Measurements from ENCODE around the gene SBDS.
"Not testable (repeated sequence)": the region's sequence is repeated elsewhere in the genome, so short reads cannot be mapped to it uniquely, and the experiment has no call there.

SBDS gene

DNA sequence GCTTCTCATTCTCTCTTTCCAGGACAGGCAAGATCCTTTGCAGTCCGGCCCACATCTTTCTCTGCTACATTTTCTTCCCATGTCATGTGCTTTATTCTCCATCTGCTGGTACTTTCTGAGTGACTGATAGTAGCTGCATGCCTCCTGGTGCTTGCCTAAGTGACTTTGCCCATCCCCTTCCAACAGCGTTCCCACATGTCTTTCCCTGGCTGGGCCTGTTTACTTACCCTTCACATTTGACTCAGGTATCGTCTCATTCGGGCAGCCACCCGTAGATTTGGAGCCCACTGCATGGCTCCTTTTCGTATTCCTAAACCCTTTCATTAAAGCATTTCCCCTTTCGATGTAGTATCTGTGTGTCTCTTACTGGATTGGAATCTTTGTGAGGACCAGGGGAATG lies 25.9 kb upstream of the SBDS start:
- no peak overlapping the region for H3K27ac ChIP-seq
- TF ChIP-seq ZFX (IDR thresholded peaks at IDR 0.05): no peak

DNA sequence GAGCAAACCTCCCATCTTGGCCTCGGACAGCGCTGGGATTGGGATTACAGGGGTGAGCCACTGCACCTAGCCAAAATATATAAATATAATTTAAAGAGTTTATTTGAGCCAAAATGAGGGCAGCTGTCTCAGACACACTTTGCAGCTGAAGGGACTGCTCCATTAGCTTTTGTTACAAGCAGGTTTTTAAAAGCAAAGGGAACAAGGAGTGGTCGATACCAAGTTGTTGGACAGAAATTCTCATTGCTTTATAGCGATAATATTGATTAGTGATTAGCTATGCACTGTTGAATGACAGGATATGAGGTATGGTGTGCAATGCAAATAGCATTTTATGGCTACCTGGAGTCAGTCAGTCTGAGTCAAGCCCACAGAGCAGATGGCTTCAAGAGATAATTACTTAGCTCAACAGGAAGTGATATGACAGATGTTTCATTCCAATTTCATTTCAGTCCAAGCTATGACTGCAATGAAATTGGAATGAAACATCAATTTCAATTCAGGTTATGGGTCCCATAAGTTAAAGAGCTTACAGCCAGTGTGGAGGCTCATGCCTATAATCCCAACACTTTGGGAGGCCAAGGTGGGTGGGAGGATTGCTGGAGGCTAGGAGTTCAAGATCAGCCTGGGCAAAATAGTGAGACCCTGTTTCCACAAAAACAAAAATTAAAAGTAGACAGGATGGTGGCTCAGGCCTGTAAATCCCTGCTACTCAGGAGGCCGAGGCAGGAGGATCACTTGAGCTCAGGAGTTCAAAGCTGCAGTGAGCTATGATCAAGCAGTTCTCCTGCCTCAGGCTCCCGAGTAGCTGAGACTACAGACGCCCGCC lies 24.4 kb upstream of the SBDS start:
- no peak for TF ChIP-seq ZFX (IDR thresholded peaks at IDR 0.05)
- TF ChIP-seq, protein P1, sequence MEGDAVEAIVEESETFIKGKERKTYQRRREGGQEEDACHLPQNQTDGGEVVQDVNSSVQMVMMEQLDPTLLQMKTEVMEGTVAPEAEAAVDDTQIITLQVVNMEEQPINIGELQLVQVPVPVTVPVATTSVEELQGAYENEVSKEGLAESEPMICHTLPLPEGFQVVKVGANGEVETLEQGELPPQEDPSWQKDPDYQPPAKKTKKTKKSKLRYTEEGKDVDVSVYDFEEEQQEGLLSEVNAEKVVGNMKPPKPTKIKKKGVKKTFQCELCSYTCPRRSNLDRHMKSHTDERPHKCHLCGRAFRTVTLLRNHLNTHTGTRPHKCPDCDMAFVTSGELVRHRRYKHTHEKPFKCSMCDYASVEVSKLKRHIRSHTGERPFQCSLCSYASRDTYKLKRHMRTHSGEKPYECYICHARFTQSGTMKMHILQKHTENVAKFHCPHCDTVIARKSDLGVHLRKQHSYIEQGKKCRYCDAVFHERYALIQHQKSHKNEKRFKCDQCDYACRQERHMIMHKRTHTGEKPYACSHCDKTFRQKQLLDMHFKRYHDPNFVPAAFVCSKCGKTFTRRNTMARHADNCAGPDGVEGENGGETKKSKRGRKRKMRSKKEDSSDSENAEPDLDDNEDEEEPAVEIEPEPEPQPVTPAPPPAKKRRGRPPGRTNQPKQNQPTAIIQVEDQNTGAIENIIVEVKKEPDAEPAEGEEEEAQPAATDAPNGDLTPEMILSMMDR (conservative IDR thresholded peaks at IDR 0.05): no peak
- no peak overlapping the region for H3K27ac ChIP-seq

DNA sequence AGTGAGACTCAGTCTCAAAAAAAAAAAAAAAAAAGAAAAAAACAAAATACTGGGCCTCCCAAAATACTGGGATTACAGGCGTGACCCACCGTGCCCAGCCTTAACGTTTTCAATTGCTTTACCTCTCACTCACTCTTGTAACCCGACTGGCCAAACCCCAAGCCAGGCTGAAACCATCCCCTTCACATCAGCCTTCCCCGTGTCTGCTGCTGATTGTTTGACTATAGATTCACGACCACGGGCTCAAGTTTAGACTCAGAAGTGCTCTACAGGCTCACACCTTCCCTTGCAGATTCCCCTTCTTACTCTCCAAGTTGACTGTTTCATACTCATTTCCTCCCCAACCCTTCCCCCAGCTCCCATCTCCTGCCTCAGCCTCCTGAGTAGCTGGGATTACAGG lies 23.6 kb upstream of the SBDS start:
- no peak overlapping the region for H3K27ac ChIP-seq
- no peak for TF ChIP-seq ZFX (IDR thresholded peaks at IDR 0.05)
- TF ChIP-seq, protein P1 (conservative IDR thresholded peaks at IDR 0.05): no peak

DNA sequence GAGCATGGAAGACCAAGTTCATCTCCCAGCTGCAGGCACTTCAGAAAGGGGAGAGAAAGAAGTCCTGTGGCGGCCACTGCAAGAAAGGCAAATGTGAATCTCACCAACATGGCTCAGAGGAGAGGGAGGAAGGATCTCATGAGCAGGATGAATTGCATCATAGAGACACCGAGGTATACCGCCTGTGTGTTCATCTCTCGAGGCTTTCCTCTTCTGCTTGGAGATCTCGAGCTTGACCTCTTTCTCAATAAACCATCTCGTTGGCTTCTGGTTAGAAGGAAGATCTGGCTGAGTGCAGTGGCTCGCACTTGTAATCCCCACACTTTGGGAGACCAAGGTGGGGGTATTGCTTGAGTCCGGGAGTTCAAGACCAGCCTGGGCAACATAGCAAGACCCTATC lies 22.6 kb upstream of the SBDS start:
- not testable (repeated sequence) for H3K27ac ChIP-seq

DNA sequence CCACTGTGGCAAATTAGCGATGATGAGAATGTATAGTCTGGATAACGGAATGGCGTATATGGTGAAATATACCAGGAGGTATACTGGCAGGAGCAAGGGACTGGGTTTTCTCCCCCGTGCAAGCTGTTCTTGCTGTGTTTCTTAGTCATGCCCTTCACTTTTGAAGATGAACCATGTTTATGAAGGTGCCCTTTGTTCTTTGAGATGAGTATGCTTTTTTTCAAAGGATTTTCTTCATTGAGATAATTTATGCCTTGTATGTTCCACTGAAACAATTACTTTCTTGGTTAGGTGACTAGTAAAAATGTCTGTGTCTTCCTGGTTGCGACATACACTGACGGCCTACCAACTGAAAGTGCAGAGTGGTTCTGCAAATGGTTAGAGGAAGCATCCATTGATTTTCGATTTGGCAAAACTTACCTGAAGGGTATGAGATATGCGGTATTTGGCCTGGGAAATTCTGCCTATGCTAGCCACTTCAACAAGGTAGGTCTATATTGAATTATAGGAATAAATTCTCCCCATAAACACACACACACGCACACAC lies 18.8 kb upstream of the SBDS start:
- not testable (repeated sequence) for H3K27ac ChIP-seq

DNA sequence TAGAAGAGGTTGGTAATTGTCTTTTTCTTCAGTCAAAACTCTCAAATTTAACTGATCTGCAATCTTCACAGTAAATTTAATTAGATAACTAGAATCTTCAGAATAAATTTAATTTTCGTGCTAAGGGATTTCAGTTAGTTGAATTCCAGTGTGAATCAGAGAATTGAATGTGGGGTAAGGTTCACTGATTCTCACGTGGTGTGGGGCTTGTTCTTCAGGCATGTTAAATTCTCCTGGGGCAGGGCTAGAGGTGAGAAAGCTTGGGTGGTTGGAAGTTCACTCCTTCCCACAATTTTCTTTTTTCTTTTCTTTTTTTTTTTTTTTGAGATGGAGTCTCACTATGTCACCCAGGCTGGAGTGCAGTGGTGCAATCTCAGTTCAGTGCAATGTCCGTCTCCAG lies 14.3 kb upstream of the SBDS start:
- H3K27ac ChIP-seq: not testable (repeated sequence)

DNA sequence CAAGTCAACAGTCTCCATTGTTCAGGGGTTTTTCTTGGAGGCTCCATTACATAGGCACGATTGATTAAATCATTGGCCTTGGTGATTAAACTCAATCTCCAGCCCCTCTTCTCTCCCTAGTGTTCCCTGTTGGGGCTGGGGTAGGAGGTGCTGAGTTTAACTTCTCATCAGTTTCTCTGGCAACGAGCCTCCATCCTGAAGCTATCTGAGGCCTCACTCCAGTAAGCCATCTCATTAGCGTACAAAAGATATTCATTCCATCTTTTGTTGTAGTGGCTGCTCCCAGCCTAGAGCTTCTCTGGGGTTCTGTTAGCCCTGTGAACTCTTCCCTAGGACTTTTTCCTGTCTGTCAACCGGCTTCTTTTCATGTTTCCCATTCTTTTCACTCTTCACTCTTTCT lies 12.9 kb upstream of the SBDS start:
- TF ChIP-seq ZFX (IDR thresholded peaks at IDR 0.05): no peak
- TF ChIP-seq, protein P1 (conservative IDR thresholded peaks at IDR 0.05): no peak
- H3K27ac ChIP-seq: no peak overlapping the region

DNA sequence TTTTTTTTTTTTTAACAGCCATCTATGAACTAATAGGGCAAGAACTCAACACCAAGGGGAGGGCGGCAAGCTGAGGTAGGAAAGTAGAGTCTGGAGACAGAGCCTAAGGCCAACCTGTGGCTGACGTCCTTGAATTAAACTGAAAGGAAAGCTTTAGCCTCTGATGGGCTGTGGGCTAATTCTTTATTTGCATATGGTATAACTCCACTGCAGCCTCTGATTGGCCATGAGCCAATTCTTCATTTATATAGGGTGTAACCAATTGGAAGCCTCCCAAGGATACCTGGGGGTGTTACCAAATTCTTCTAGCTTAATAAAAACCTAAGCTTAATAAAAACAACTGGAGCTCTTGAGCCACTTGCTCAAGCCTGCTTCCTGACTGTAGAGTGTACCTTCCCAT lies 11.6 kb upstream of the SBDS start:
- H3K27ac ChIP-seq: no peak overlapping the region
- TF ChIP-seq, protein P1 (conservative IDR thresholded peaks at IDR 0.05): no peak
- TF ChIP-seq ZFX (IDR thresholded peaks at IDR 0.05): no peak

DNA sequence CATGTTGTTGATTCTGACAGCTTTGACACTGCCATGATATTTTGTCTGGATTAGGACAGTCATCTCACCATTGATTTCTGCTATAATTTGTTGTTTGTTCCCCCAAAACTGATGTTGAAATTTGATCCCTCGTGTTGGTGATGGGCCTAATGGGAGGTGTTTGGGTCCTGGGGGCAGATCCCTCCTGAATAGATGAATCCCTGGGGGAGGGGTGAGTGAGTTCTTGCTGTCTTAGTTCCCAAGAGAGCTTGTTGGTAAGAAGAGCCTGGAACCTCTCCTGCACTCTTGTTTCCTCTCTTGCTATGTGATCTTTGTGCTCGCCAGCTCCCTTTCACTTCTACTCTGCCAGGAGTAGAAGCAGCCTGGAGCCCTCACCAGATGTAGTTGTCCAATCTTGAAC lies 8.8 kb upstream of the SBDS start:
- H3K27ac ChIP-seq: not testable (repeated sequence)

DNA sequence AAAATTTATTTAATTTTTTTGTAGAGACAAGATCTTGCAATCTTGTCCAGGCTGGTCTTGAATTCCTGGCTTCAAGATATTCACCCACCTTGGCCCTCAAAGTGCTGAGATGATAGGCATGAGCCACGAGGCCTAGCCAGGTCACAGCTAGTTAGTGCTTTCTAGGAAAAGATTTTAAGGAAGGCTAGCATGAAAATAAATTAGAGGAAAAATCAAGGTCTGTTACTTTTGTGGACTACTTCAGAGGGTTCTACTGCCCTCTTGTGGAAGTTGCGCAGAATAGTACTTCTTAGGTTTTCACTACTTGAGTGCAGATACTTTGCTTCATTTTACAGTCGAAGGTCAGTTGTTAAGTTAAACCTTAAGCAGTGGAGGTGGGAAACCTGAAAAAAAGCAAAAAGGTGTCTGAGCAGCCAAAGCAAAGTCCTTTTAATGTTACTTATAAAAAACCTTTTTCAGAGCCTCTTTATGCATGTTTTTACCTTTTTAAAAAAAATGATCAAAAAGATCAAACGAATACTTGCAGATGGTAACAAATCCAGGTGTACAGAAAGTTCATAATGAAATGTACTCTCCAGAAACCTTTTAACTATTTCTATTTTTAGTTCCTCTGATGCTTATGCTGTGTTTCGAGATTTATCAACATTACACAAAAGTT lies 5.3 kb upstream of the SBDS start:
- H3K27ac ChIP-seq: not testable (repeated sequence)
- TF ChIP-seq, protein P1 (conservative IDR thresholded peaks at IDR 0.05): peak; percentile 58

DNA sequence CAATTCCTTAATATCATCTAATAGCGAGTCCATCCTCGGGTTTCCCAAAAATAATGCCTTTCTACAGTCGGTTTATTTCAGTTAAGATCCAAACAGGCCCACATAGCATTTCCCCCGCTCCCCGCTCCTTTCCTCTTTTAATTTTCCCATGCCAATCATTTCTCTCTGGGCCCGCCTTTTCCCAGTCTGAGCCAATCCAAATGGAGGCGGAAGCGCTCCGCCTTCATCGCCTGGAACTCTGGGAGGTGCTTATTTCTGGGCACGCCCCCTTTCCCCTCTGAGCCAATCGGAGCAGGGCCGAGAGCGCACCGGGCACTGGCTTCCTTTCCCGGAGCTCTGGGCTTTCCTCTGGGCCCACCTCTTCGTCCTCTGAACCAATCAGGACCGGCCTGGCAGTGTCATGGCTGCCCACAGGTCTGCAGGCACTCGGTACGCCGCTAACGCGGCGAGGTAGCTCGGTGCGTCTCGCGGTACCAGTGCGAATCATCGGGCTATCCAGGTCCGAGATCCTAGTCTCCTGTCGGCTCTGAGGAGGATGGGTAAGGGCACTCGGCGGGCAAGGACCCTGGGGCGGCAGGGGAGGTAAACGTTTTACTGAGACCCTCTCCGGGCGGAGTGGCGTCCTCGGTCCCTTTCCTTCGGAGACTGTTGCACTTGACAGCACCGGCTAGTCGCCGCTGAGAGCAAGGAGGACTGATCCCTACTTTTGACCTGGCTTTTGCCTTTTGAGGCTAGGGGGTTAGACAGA lies 1.2 kb upstream of the SBDS start, which contains the start of gene TYW1:
TSS of gene TYW1 (plus strand) at position 390 of the 748 bp plus-strand sequence. CDS start at position 536, 146 bp downstream.
- H3K27ac ChIP-seq: peak within 1 kb of the TSS; percentile 65

Measured in C4-2B (cell line).